BLaER1 treated with 17β-estradiol and CSF1 and Interleukin-3, amounts not matched to agents 10 nM and 100 nM (cell line): Measurements from ENCODE around the gene CUX1.
"Not testable (repeated sequence)": the region's sequence is repeated elsewhere in the genome, so short reads cannot be mapped to it uniquely, and the experiment has no call there.

Experiments used
- H3K27ac ChIP-seq, 11 experiments: shearing (Covaris generic); formaldehyde crosslinking; 2 replicates each; pipeline ENCODE4 v1.8.1; 2022
- H3K27me3 ChIP-seq, 11 experiments: shearing (Covaris generic); formaldehyde crosslinking; 2 replicates each; pipeline ENCODE4 v1.8.1; 2022
- H3K36me3 ChIP-seq, 11 experiments: shearing (Covaris generic); formaldehyde crosslinking; 2 replicates each; pipeline ENCODE4 v1.8.1; 2022
- H3K4me1 ChIP-seq, 10 experiments: shearing (Covaris generic); formaldehyde crosslinking; 2 replicates each; pipeline ENCODE4 v1.8.1; 2022
- H3K4me2 ChIP-seq, 11 experiments: shearing (Covaris generic); formaldehyde crosslinking; 2 replicates each; pipeline ENCODE4 v1.8.1; 2022
- H3K4me3 ChIP-seq, 10 experiments: shearing (Covaris generic); formaldehyde crosslinking; 2 replicates each; pipeline ENCODE4 v1.8.1; 2022
- H3K9ac ChIP-seq, 11 experiments: shearing (Covaris generic); formaldehyde crosslinking; 2 replicates each; pipeline ENCODE4 v1.8.1; 2022
- H3K9me3 ChIP-seq, 11 experiments: shearing (Covaris generic); formaldehyde crosslinking; replicated peaks in 1 of 11; 2 replicates each; pipeline ENCODE4 v1.8.1; 2022
- H4K20me1 ChIP-seq, 11 experiments: shearing (Covaris generic); formaldehyde crosslinking; 2 replicates each; pipeline ENCODE4 v1.8.1; 2022
- Cebpa-rat ChIP-seq, 11 experiments: shearing (Covaris generic); IDR thresholded peaks; 2 replicates each; pipeline ENCODE4 v1.8.1; 2022

Gene CUX1

DNA sequence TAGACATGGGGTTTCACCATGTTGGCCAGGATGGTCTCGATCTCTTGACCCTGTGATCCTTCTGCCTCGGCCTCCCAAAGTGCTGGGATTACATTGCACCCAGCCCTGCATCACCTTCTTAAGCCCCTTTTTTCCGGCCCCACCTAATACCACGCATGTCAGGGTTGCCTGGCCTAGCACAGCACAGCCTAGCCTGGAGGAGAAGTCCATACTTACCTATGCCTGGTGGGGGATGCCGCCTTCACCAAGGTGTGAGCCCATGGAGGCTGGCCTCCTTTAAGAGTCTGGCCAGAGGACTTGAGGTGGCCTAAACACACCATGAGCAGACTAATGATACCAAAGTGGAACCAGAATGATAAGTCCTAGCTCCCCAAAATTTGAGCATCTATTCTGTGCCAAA is 22.0 kb upstream of the CUX1 start:
- H3K4me2 ChIP-seq, result peak overlapping the region in 2 of 11 experiments; percentile 12 to 28; a peak in 2 of 22 replicates

DNA sequence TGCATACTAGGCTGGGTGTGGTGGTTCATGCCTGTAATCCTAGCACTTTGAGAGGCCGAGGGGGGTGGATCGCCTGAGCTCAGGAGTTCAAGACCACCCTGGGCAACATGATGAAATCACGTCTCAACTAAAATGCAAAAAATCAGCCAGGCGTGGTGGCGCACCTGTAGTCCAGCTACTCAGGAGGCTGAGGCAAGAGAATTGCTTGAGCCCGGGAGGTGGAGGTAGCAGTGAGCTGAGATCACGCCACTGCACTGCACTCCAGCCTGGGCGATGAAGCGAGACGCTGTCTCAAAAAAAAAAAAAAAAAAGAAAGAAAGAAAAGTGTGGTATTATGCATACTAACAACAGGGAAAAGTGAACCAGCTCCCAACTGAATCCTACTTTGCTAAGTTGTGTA is 19.3 kb upstream of the CUX1 start:
- H3K4me2 ChIP-seq, result peak overlapping the region in 6 of 11 experiments; percentile 5 to 49 (median 32); a peak in 8 of 22 replicates
- not testable (repeated sequence) for H3K27me3 ChIP-seq, H3K4me3 ChIP-seq, H3K9me3 ChIP-seq, H3K9ac ChIP-seq, H3K27ac ChIP-seq, H3K36me3 ChIP-seq, H4K20me1 ChIP-seq
- H3K4me1 ChIP-seq, result peaks cover 0 to 39% (median 25%) of the 10 kb centered on the region in 10 experiments; a peak in 15 of 20 replicates

More for the DNA sequence above, 22.0 kb upstream of the CUX1 start:
- Histone ChIP-seq H3K9ac (no peak overlapping the region), H3K4me3 (no peak overlapping the region), H3K4me1 (peaks cover 0 to 39% (median 21%) of the 10 kb centered on the region in 10 experiments; a peak in 15 of 20 replicates), H3K27me3 (no peaks in the 10 kb centered on the region), H3K36me3 (no peaks in the 10 kb centered on the region), H3K9me3 (no peaks in the 10 kb centered on the region), H3K27ac (no peak overlapping the region), H4K20me1 (no peaks in the 10 kb centered on the region)
- no peak for TF ChIP-seq Cebpa-rat (IDR thresholded peaks at IDR 0.05)

GRCh38 chr7:101803203-101804087 is 14.0 kb upstream of the CUX1 start:
- H3K36me3 ChIP-seq, result no peaks in the 10 kb centered on the region
- peaks cover 0 to 15% (median 10%) of the 10 kb centered on the region in 11 experiments; a peak in 12 of 22 replicates for H3K27me3 ChIP-seq
- no peak overlapping the region for H3K4me3 ChIP-seq
- H3K27ac ChIP-seq, result no peak overlapping the region
- H3K9me3 ChIP-seq, result no peaks in the 10 kb centered on the region
- H3K4me1 ChIP-seq, result peaks cover 0 to 18% (median 4%) of the 10 kb centered on the region in 10 experiments; a peak in 13 of 20 replicates
- peak overlapping the region in 5 of 11 experiments; percentile 5 to 39 (median 19); a peak in 4 of 22 replicates for H3K4me2 ChIP-seq
- H4K20me1 ChIP-seq, result no peaks in the 10 kb centered on the region
- TF ChIP-seq Cebpa-rat (IDR thresholded peaks at IDR 0.05), result no peak
- H3K9ac ChIP-seq, result no peak overlapping the region

DNA sequence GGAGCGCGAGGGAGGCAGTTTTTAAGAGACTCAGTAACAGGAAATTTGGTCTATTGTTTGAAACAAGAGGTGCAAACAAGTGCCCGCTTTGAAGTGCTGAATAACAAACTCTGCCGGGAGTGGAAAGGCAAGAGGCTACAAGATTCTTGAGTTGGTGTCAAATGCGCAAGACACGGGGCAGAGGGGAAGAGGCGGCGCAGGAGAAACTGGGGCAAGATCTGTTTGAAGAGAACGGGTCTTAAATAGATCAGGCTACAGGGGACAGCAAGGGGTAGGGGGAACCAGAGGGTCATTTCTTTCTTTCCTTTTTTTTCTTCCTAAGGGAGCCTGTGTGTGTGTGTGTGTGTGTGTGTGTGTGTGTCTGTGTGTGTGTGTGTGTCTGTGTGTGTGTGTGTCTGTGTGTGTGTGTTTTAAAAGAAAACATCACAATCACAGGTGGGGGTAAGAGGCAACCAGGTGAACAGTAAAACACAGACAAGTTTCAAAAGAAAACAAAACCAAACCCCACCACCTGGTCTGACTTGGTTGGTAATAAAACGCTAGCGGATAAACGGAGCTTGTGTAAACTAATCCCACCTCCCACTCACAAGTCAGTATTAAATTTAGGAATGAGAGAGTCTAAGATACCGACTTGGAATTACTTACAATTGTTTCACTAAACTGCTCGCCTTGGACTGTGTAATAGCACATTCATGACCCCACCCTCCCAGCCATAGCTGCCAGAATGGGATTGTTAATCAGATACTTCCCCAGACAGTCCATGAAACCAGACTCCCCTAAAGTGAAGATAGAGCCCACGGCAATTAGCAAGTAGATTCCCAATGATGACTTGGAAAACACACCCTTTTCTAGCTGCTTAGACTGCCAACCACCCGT is 13.1 kb upstream of the CUX1 start:
- Histone ChIP-seq H3K36me3 (no peaks in the 10 kb centered on the region), H4K20me1 (no peaks in the 10 kb centered on the region), H3K9ac (no peak overlapping the region), H3K4me2 (peak overlapping the region in 5 of 11 experiments; percentile 5 to 39 (median 19); a peak in 4 of 22 replicates), H3K27me3 (peaks cover 0 to 15% (median 10%) of the 10 kb centered on the region in 11 experiments; a peak in 12 of 22 replicates), H3K4me1 (peaks cover 0 to 16% (median 3%) of the 10 kb centered on the region in 10 experiments; a peak in 8 of 20 replicates), H3K4me3 (no peak overlapping the region), H3K27ac (no peak overlapping the region), H3K9me3 (no peaks in the 10 kb centered on the region)
- no peak for TF ChIP-seq Cebpa-rat (IDR thresholded peaks at IDR 0.05)

- Histone ChIP-seq H4K20me1 (no peaks in the 10 kb centered on the region), H3K4me2 (no peak overlapping the region), H3K27me3 (peaks cover 0 to 15% (median 10%) of the 10 kb centered on the region in 11 experiments; a peak in 12 of 22 replicates), H3K4me1 (peaks cover 0 to 16% (median 3%) of the 10 kb centered on the region in 10 experiments; a peak in 8 of 20 replicates), H3K9ac (no peak overlapping the region), H3K36me3 (no peaks in the 10 kb centered on the region), H3K9me3 (no peaks in the 10 kb centered on the region), H3K4me3 (no peak overlapping the region), H3K27ac (no peak overlapping the region)
- TF ChIP-seq Cebpa-rat (IDR thresholded peaks at IDR 0.05), result no peak
Observed at GRCh38 chr7:101804967-101805366, 12.5 kb upstream of the CUX1 start.

DNA sequence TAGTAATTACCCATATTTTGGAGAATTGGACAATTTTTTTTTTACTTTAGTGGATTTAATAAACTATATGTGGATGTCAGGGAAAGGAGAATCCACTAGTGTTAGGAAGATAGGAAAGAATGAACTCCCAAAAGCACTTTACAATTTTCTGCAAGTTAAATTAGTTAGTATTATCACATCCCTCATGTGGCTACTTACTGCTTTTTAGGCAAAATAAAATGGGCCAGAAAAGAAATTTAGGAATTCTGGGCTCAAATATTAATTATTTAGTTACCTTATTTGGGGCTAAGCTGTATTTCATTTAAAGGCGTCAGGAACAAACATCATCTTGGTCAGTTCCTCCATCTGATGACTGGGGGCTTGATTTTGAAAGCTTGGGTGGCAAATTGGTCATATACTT is 4.8 kb upstream of the CUX1 start:
- H3K9ac ChIP-seq, result no peak overlapping the region
- H3K36me3 ChIP-seq, result no peaks in the 10 kb centered on the region
- peaks cover 8 to 10% (median 9%) of the 10 kb centered on the region in 11 experiments; a peak in 19 of 22 replicates for H4K20me1 ChIP-seq
- no peak overlapping the region for H3K27ac ChIP-seq
- TF ChIP-seq Cebpa-rat (IDR thresholded peaks at IDR 0.05), result no peak
- H3K9me3 ChIP-seq, result no peaks in the 10 kb centered on the region
- H3K4me3 ChIP-seq, result no peak overlapping the region
- peaks cover 0 to 4% (median 0%) of the 10 kb centered on the region in 11 experiments; a peak in 4 of 22 replicates for H3K27me3 ChIP-seq
- no peak overlapping the region for H3K4me2 ChIP-seq
- peaks cover 0 to 18% (median 12%) of the 10 kb centered on the region in 10 experiments; a peak in 14 of 20 replicates for H3K4me1 ChIP-seq

DNA sequence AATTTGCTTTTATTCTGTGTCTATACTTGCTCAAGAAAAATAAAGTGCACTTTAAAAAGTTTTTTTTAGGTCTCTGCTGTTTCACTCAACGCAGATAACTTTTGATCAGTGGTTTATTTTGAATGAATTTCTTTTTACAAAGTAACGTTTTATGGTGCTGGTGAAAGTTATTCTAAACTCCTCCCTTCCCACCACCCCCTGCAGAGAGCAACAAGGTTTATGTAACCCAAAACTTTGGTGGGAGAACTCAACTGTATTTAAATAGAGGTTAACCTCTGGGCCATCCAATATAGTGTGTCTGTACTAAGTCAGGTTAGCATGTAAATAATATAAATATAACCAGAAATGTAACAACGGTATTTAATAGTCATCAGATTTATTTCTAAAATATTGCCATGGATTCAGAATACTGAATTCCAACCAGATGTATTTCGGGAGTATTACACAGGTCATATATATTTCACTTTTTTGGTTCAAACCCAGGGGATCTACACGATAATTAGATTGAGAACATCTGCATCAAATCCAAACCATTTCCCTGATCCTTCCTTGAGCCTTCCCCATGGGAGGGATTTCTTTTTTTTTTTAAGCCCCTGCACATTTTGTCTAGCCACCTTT is 3.9 kb upstream of the CUX1 start:
- peak overlapping the region in 3 of 11 experiments; percentile 79 to 96 (median 95); a peak in 4 of 22 replicates for H3K9ac ChIP-seq
- H3K27me3 ChIP-seq, result peaks cover 0 to 4% (median 0%) of the 10 kb centered on the region in 11 experiments; a peak in 4 of 22 replicates
- no peaks in the 10 kb centered on the region for H3K36me3 ChIP-seq
- peak overlapping the region; percentile 91 to 99 (median 98) for H3K4me2 ChIP-seq
- H3K27ac ChIP-seq, result no peak overlapping the region
- H3K4me3 ChIP-seq, result peak overlapping the region; percentile 96 to 100 (median 98); a peak in 9 of 20 replicates
- peaks cover 5 to 27% (median 18%) of the 10 kb centered on the region in 10 experiments for H3K4me1 ChIP-seq
- no peak for TF ChIP-seq Cebpa-rat (IDR thresholded peaks at IDR 0.05)
- H4K20me1 ChIP-seq, result peaks cover 14 to 18% (median 18%) of the 10 kb centered on the region in 11 experiments; a peak in 20 of 22 replicates
- no peaks in the 10 kb centered on the region for H3K9me3 ChIP-seq
